Motor neuron (in vitro differentiated cells): ENCODE measurements around the gene CHRNB2. TPM values are rescaled to one million over a fixed set of nuclear protein-coding genes. Genes with fewer than 3 reads are reported as not detected.

ENCODE experiments used
- ATAC-seq, 8 experiments: fragments of 200-7000 bp; cut with Tn5 transposase; replicated peaks in 6 of 8; 2 replicates each; pipeline ENCODE4 v1.8.0; 2021; ENCODE audit warnings: mild to moderate bottlenecking in 8 of 8, moderate library complexity in 8 of 8
- H3K27ac ChIP-seq, 2 donors: fragments of 250-450 bp; sonication (Bioruptor Pico); 2 replicates each; pipeline ENCODE4 v1.9.0; 2021; ENCODE audit warnings: antibody characterized with exemption in 2 of 2, mild to moderate bottlenecking in 2 of 2, moderate library complexity in 1 of 2
- H3K4me1 ChIP-seq, 2 donors: fragments of 250-450 bp; sonication (Bioruptor Pico); replicated peaks in 1 of 2; 2 replicates each; pipeline ENCODE4 v1.6.1; 2021; ENCODE audit warnings: antibody characterized with exemption in 2 of 2, mild to moderate bottlenecking in 2 of 2, moderate library complexity in 1 of 2
- H3K4me3 ChIP-seq, 5 donors: fragments of 250-450 bp; sonication (Bioruptor Pico); 2 replicates each; pipeline ENCODE4 v1.9.0; 2021; ENCODE audit warnings: antibody characterized with exemption in 5 of 5, mild to moderate bottlenecking in 5 of 5, moderate library complexity in 4 of 5
- WGBS, 10 experiments: fragments of 450-650 bp; shearing (Covaris generic); methylation state at CpG; one replicate each; pipeline ENCODE4 v1.0.0; 2022; 5-methylcytosine and 5-hydroxymethylcytosine counted together
- in situ Hi-C, 9 experiments: fragments of 400-800 bp; cut with MboI; loops; one replicate each; pipeline ENCODE4 v1.15.0; 2021; ENCODE audit warnings: low sequenced_read_pairs in 9 of 9, low pct_unique_long_range_greater_than_20kb in 2 of 9; ENCODE audit not compliant: unreplicated experiment in 9 of 9
- total RNA-seq, 8 experiments: library from RNA; unstranded; fragments of 300-600 nt; gene quantifications; 2 replicates each; pipeline versions ENCODE4 v1.2.3 to v1.2.4, GENCODE V29; 2022

The CHRNB2 gene
- total RNA-seq, 8 experiments from 2014 or later: 0.81 to 31.9 (median 11.6) TPM

- H3K27ac ChIP-seq: no peak overlapping the region
- ATAC-seq: no peak
- in situ Hi-C loops: no loop called here
- H3K4me1 ChIP-seq: no peaks in the 10 kb centered on the region
- WGBS, 10 experiments: 59 to 100% (median 93%) methylated on average over 1 to 5 of the region's 5 CpGs; no CpG with 5 or more reads in 2 of the 10 experiments
- H3K4me3 ChIP-seq: no peak overlapping the region
Measured at GRCh38 chr1:154590756-154591155, 23.2 kb downstream of the CHRNB2 start.

GRCh38 chr1:154591206-154591605 is 23.6 kb downstream of the CHRNB2 start:
- in situ Hi-C loops: no loop called here
- H3K4me1 ChIP-seq: no peaks in the 10 kb centered on the region
- 83 to 100% (median 95%) methylated on average over 1 to 7 of the region's 7 CpGs for WGBS, 10 experiments
- no peak overlapping the region for H3K4me3 ChIP-seq
- H3K27ac ChIP-seq: no peak overlapping the region
- no peak for ATAC-seq

- H3K4me3 ChIP-seq: no peak overlapping the region
- H3K4me1 ChIP-seq: no peaks in the 10 kb centered on the region
- ATAC-seq: no peak
- H3K27ac ChIP-seq: no peak overlapping the region
- in situ Hi-C loops: no loop called here
Measured at GRCh38 chr1:154593390-154593789, 25.8 kb downstream of the CHRNB2 start.

- Histone ChIP-seq H3K4me1 (peaks cover 4 to 8% of the 10 kb centered on the region in 2 donors), H3K27ac (no peak overlapping the region), H3K4me3 (no peak overlapping the region)
- no peak for ATAC-seq
- WGBS, 10 experiments: 73 to 100% (median 87%) methylated on average over 1 to 7 of the region's 7 CpGs; no CpG with 5 or more reads in 1 of the 10 experiments
- in situ Hi-C loops: no loop called here
Measured at GRCh38 chr1:154594811-154595210, 27.2 kb downstream of the CHRNB2 start.

- in situ Hi-C loops: no loop called here
- WGBS, 10 experiments: 0 to 100% (median 90%) methylated on average over 1 of the region's 1 CpG; no CpG with 5 or more reads in 2 of the 10 experiments
- no peak overlapping the region for H3K27ac ChIP-seq
- H3K4me3 ChIP-seq: no peak overlapping the region
- peaks cover 4 to 9% of the 10 kb centered on the region in 2 donors for H3K4me1 ChIP-seq
- peak in 2 of 8 experiments; percentile 61 to 66 for ATAC-seq
Measured at GRCh38 chr1:154595621-154596020, 28.0 kb downstream of the CHRNB2 start.

- no peak overlapping the region for H3K4me3 ChIP-seq
- ATAC-seq: peak in 3 of 8 experiments; percentile 3 to 14 (median 7)
- 55 to 100% (median 77%) methylated on average over 1 to 3 of the region's 3 CpGs; no CpG with 5 or more reads in 3 of the 10 experiments for WGBS, 10 experiments
- in situ Hi-C loops: no loop called here
- H3K27ac ChIP-seq: peak overlapping the region in 1 of 2 donors; percentile 30
- H3K4me1 ChIP-seq: peaks cover 4 to 9% of the 10 kb centered on the region in 2 donors
Measured at GRCh38 chr1:154598871-154599635, 31.5 kb downstream of the CHRNB2 start.

- 55 to 81% methylated on average over 3 of the region's 3 CpGs; no CpG with 5 or more reads in 8 of the 10 experiments for WGBS, 10 experiments
- H3K4me3 ChIP-seq: no peak overlapping the region
- peak in 5 of 8 experiments; percentile 85 to 99 (median 91) for ATAC-seq
- in situ Hi-C loops: no loop called here
- H3K4me1 ChIP-seq: peaks cover 4 to 9% of the 10 kb centered on the region in 2 donors
- H3K27ac ChIP-seq: peak overlapping the region in 1 of 2 donors; percentile 30
Measured at GRCh38 chr1:154599658-154600057, 32.1 kb downstream of the CHRNB2 start.

GRCh38 chr1:154603317-154603716 is 35.7 kb downstream of the CHRNB2 start:
- Histone ChIP-seq H3K4me1 (peaks cover 10 to 18% of the 10 kb centered on the region in 2 donors), H3K4me3 (no peak overlapping the region), H3K27ac (no peak overlapping the region)
- ATAC-seq: no peak
- 96 to 100% methylated on average over 1 to 2 of the region's 2 CpGs; no CpG with 5 or more reads in 8 of the 10 experiments for WGBS, 10 experiments
- in situ Hi-C loops: no loop called here

GRCh38 chr1:154605534-154605933 is 38.0 kb downstream of the CHRNB2 start:
- H3K4me1 ChIP-seq: peaks cover 12 to 17% of the 10 kb centered on the region in 2 donors
- no peak for ATAC-seq
- H3K4me3 ChIP-seq: no peak overlapping the region
- in situ Hi-C loops: no loop called here
- no peak overlapping the region for H3K27ac ChIP-seq
- WGBS, 10 experiments: 50 to 100% (median 93%) methylated on average over 1 to 2 of the region's 2 CpGs; no CpG with 5 or more reads in 1 of the 10 experiments

GRCh38 chr1:154607106-154607608 is 39.6 kb downstream of the CHRNB2 start:
- in situ Hi-C loops: no loop called here
- peak in 3 of 8 experiments; percentile 1 to 4 (median 2) for ATAC-seq
- 3 to 40% (median 15%) methylated on average over 2 to 9 of the region's 11 CpGs for WGBS, 10 experiments
- H3K4me1 ChIP-seq: peaks cover 24 to 25% of the 10 kb centered on the region in 2 donors
- peak overlapping the region in 1 of 2 donors; percentile 91 for H3K27ac ChIP-seq
- H3K4me3 ChIP-seq: peak overlapping the region; percentile 42 to 90 (median 64)

GRCh38 chr1:154607609-154608396 is 40.2 kb downstream of the CHRNB2 start, which contains the start of gene ADAR:
Gene ADAR (minus strand): TSS chr1:154608186. CDS start chr1:154608006, 180 bp downstream.
- Histone ChIP-seq H3K4me3 (peak within 1 kb of the TSS; percentile 42 to 90 (median 64)), H3K4me1 (peaks cover 24 to 25% of the 10 kb centered on the region in 2 donors), H3K27ac (peak within 1 kb of the TSS; percentile 58 to 91)
- ATAC-seq: peak; percentile 67 to 89 (median 73)
- WGBS, 10 experiments: 0 to 4% (median 1%) methylated on average over 1 to 28 of the region's 59 CpGs; no CpG with 5 or more reads in 3 of the 10 experiments
- in situ Hi-C loops: no loop called here

- H3K27ac ChIP-seq: peak overlapping the region; percentile 58 to 91
- H3K4me1 ChIP-seq: peaks cover 24 to 25% of the 10 kb centered on the region in 2 donors
- ATAC-seq: peak; percentile 32 to 71 (median 60)
- in situ Hi-C loops: no loop called here
- 0 to 83% (median 12%) methylated on average over 1 to 28 of the region's 37 CpGs for WGBS, 10 experiments
- H3K4me3 ChIP-seq: peak overlapping the region; percentile 42 to 90 (median 64)
Measured at GRCh38 chr1:154608397-154609270, 41.1 kb downstream of the CHRNB2 start.
